Measurements from ENCODE around the gene LTO1.

LTO1 gene

DNA sequence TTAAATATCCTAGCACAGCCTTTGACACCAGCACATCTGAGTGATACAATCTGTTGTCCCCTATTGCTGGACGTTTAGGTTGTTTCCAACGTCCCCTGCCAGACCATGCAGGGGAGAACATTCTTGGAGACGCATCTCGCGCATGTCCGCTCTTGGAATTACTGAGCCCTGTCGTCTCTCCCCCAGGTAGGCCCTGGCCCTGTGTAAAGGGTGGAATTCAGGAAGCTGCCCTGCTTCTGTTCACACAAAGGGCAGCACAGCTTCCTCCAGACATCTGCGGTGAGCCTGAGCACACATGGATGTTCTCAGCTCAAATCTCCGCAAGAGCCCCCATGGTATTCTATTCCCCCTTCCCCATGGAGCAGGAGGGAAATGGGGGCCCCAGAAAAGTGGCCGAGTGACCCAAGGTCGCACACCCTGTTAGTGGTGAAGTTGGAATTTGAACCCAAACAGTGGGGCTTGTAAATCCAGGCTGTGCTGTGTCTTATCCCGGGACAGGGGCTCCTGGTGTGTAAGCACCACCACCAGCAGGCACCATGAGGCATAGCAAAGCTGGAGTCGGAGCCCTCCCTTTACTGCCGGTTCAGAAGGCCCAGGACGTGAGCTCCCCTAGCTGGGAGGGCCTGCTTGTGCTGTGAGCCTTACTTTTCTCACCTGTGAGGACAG, 33.7 kb upstream of the LTO1 start:
- H3K4me1 ChIP-seq (ENCODE audit: control insufficient read depth, insufficient read depth, low read length, unreplicated experiment), result no peaks in the 10 kb centered on the region
- no peak overlapping the region for H2AFZ ChIP-seq (ENCODE audit: low read length, unreplicated experiment)
- H3K79me2 ChIP-seq (ENCODE audit: control insufficient read depth, insufficient read depth, low read length, unreplicated experiment), result no peaks in the 10 kb centered on the region
- H3K27ac ChIP-seq (ENCODE audit: low read depth, low read length), result no peak overlapping the region
- peaks cover 34% of the 10 kb centered on the region for H3K27me3 ChIP-seq (ENCODE audit: insufficient read depth, low read length)
- no peak overlapping the region for H3K4me3 ChIP-seq (ENCODE audit: low read depth, low read length)
- no peaks in the 10 kb centered on the region for H3K36me3 ChIP-seq (ENCODE audit: insufficient read depth, low read length)

DNA sequence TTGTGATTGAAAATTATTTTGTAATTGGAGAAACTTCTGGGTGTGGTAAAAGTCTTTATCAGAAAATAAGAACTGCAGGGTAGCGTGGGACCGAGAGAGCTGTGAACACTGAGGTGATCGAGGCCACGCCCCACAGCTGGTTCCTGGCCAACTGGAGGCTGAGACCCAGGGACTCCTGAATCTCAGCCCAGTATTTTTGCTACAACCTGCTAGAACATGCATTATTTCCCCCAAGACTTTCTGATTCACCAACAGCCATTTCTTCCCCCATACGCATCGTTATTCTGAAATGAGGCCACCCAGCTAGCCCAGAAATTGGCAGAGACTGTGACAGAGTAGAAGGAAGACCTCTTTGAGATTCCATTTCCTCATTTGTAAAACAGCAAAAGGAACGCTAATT, 32.0 kb upstream of the LTO1 start:
- H3K27ac ChIP-seq (ENCODE audit: low read depth, low read length), result no peak overlapping the region
- no peaks in the 10 kb centered on the region for H3K79me2 ChIP-seq (ENCODE audit: control insufficient read depth, insufficient read depth, low read length, unreplicated experiment)
- no peaks in the 10 kb centered on the region for H3K4me1 ChIP-seq (ENCODE audit: control insufficient read depth, insufficient read depth, low read length, unreplicated experiment)
- H3K4me3 ChIP-seq (ENCODE audit: low read depth, low read length), result no peak overlapping the region
- no peaks in the 10 kb centered on the region for H3K36me3 ChIP-seq (ENCODE audit: insufficient read depth, low read length)
- peaks cover 51% of the 10 kb centered on the region for H3K27me3 ChIP-seq (ENCODE audit: insufficient read depth, low read length)
- no peak overlapping the region for H2AFZ ChIP-seq (ENCODE audit: low read length, unreplicated experiment)

DNA sequence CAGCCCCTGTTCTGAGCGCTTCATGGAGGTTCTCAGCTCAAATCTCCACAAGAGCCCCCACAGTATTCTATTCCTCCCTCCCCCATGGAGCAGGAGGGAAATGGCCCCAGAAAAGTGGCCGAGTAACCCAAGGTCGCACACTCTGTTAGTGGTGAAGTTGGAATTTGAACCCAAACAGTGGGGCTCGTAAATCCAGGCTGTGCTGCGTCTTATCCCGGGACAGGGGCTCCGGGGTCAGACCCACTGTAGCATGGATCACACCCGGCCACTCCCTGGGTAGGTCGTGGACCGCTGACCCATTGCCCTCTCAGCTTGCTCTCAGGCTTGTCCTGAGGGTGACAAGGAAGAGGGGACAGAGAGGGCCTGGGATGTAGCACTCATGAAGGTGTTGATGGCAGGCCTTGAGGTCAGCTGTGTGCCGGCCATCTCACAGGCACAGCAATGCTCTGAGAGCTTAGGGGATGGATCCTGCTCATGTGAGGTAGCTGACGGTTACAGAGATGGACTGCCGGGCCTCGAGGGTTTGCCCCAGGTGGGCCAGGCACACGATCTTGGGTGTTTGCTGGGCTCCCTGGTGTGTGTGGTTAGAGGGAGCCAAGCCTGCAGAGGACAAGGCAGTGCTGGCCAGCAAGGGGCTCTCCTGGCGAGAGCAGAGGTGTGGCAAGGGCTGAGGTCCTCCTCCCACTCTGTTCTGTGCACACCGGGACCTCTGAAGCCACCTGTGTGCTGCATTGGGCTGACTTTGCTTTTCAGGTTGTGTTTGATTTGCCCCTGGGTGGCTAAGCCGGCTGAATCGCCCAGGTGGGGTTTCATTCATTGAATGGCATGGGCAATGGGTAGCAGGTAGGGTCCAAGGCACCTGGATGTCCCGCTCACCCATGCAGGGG, 31.0 kb upstream of the LTO1 start:
- no peak overlapping the region for H3K4me3 ChIP-seq (ENCODE audit: low read depth, low read length)

DNA sequence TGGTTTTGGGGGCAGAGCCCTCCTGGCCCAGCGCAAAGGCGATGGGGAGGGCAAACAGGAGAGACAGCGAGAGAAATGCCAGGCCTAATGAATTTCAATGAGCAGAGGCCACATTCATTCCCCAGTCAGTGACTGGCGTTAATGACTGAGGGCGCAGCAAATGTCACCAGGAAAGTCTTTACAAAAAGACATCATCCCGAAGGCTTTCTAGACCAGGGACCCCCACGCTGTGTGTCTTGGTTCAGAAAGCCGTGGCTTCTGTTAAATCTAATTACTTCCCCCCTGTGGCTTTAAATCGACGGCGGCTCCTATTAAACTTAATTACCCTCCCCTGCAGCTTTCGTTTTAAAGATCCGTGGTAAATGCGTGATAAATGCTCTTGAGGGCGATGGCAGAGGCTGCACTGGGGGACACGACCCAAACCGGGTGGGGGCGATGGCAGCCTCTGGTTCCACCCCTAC, 30.2 kb upstream of the LTO1 start:
- peaks cover 6% of the 10 kb centered on the region for H3K4me1 ChIP-seq (ENCODE audit: control insufficient read depth, insufficient read depth, low read length, unreplicated experiment)
- peaks cover 58% of the 10 kb centered on the region for H3K27me3 ChIP-seq (ENCODE audit: insufficient read depth, low read length)
- H3K27ac ChIP-seq (ENCODE audit: low read depth, low read length), result no peak overlapping the region
- no peak overlapping the region for H2AFZ ChIP-seq (ENCODE audit: low read length, unreplicated experiment)
- no peaks in the 10 kb centered on the region for H3K79me2 ChIP-seq (ENCODE audit: control insufficient read depth, insufficient read depth, low read length, unreplicated experiment)
- no peak overlapping the region for H3K4me3 ChIP-seq (ENCODE audit: low read depth, low read length)
- no peaks in the 10 kb centered on the region for H3K36me3 ChIP-seq (ENCODE audit: insufficient read depth, low read length)

More for the DNA sequence above, 31.0 kb upstream of the LTO1 start:
- no peaks in the 10 kb centered on the region for H3K4me1 ChIP-seq (ENCODE audit: control insufficient read depth, insufficient read depth, low read length, unreplicated experiment)
- H3K36me3 ChIP-seq (ENCODE audit: insufficient read depth, low read length), result no peaks in the 10 kb centered on the region
- no peak overlapping the region for H2AFZ ChIP-seq (ENCODE audit: low read length, unreplicated experiment)
- no peaks in the 10 kb centered on the region for H3K79me2 ChIP-seq (ENCODE audit: control insufficient read depth, insufficient read depth, low read length, unreplicated experiment)
- no peak overlapping the region for H3K27ac ChIP-seq (ENCODE audit: low read depth, low read length)
- H3K27me3 ChIP-seq (ENCODE audit: insufficient read depth, low read length), result peaks cover 58% of the 10 kb centered on the region

DNA sequence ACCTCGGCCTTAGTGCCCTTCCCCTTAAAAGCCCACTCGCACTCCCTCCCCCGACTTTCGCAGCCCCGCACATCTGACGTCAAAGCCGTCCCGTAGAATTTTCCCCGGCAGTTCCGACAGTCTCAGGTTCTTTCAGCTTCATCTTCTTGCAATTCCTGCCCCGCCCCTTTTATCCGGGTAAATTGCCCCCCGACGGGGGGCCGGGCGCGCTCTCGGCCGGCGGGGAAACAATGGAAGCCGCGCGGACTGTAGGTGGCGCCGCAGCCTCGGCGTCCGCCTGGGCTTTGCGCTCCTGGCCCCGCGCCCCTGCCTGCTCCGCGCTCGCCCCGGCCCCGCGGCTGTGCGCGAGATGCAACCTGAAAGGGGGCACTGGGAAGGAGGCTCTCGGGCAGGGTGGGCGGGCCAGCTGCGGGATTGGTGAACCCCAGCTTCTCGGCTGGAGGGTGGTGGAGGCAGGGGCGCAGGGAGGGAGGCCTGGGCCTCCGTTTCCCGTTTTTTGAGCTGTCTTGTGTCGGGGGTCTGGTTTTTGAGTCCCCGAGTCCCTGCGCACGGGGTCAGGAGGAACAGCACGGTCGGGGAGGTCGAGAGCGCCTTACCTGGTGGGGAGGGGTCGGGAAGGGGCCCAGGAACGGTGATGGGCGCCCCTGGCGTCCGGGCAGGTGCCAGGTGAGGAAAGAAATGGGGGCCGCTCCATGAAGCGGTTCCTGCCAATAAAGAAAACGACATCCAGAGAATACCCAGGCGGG, 29.5 kb upstream of the LTO1 start:
- Histone ChIP-seq H3K79me2 (ENCODE audit: control insufficient read depth, insufficient read depth, low read length, unreplicated experiment) (no peaks in the 10 kb centered on the region), H3K27me3 (ENCODE audit: insufficient read depth, low read length) (peaks cover 58% of the 10 kb centered on the region), H3K27ac (ENCODE audit: low read depth, low read length) (no peak overlapping the region), H3K36me3 (ENCODE audit: insufficient read depth, low read length) (no peaks in the 10 kb centered on the region), H3K4me3 (ENCODE audit: low read depth, low read length) (no peak overlapping the region), H2AFZ (ENCODE audit: low read length, unreplicated experiment) (no peak overlapping the region), H3K4me1 (ENCODE audit: control insufficient read depth, insufficient read depth, low read length, unreplicated experiment) (peaks cover 8% of the 10 kb centered on the region)

- H3K27me3 ChIP-seq (ENCODE audit: insufficient read depth, low read length), result peaks cover 58% of the 10 kb centered on the region
- H2AFZ ChIP-seq (ENCODE audit: low read length, unreplicated experiment), result no peak within 1 kb of the TSS
- no peaks in the 10 kb centered on the region for H3K79me2 ChIP-seq (ENCODE audit: control insufficient read depth, insufficient read depth, low read length, unreplicated experiment)
- H3K4me1 ChIP-seq (ENCODE audit: control insufficient read depth, insufficient read depth, low read length, unreplicated experiment), result peaks cover 8% of the 10 kb centered on the region
- no peak within 1 kb of the TSS for H3K4me3 ChIP-seq (ENCODE audit: low read depth, low read length)
- H3K27ac ChIP-seq (ENCODE audit: low read depth, low read length), result no peak within 1 kb of the TSS
- no peaks in the 10 kb centered on the region for H3K36me3 ChIP-seq (ENCODE audit: insufficient read depth, low read length)
These were observed 28.8 kb upstream of the LTO1 start, which contains the start of gene FGF19 for GRCh38 chr11:69703768-69704507. FGF19 (minus strand) TSS chr11:69704022; CDS start chr11:69703876, 146 bp downstream.

GRCh38 chr11:69703453-69703767, 28.3 kb upstream of the LTO1 start:
- Histone ChIP-seq H3K27ac (ENCODE audit: low read depth, low read length) (no peak overlapping the region), H3K36me3 (ENCODE audit: insufficient read depth, low read length) (no peaks in the 10 kb centered on the region), H3K4me1 (ENCODE audit: control insufficient read depth, insufficient read depth, low read length, unreplicated experiment) (peaks cover 8% of the 10 kb centered on the region), H3K27me3 (ENCODE audit: insufficient read depth, low read length) (peaks cover 58% of the 10 kb centered on the region), H3K79me2 (ENCODE audit: control insufficient read depth, insufficient read depth, low read length, unreplicated experiment) (no peaks in the 10 kb centered on the region), H2AFZ (ENCODE audit: low read length, unreplicated experiment) (no peak overlapping the region), H3K4me3 (ENCODE audit: low read depth, low read length) (no peak overlapping the region)

- H3K4me3 ChIP-seq (ENCODE audit: low read depth, low read length), result no peak overlapping the region
- H3K36me3 ChIP-seq (ENCODE audit: insufficient read depth, low read length), result no peaks in the 10 kb centered on the region
- H3K27ac ChIP-seq (ENCODE audit: low read depth, low read length), result no peak overlapping the region
- no peaks in the 10 kb centered on the region for H3K79me2 ChIP-seq (ENCODE audit: control insufficient read depth, insufficient read depth, low read length, unreplicated experiment)
- H3K4me1 ChIP-seq (ENCODE audit: control insufficient read depth, insufficient read depth, low read length, unreplicated experiment), result peaks cover 8% of the 10 kb centered on the region
- no peak overlapping the region for H2AFZ ChIP-seq (ENCODE audit: low read length, unreplicated experiment)
- peaks cover 58% of the 10 kb centered on the region for H3K27me3 ChIP-seq (ENCODE audit: insufficient read depth, low read length)
These were observed 27.8 kb upstream of the LTO1 start for GRCh38 chr11:69702769-69703452.

DNA sequence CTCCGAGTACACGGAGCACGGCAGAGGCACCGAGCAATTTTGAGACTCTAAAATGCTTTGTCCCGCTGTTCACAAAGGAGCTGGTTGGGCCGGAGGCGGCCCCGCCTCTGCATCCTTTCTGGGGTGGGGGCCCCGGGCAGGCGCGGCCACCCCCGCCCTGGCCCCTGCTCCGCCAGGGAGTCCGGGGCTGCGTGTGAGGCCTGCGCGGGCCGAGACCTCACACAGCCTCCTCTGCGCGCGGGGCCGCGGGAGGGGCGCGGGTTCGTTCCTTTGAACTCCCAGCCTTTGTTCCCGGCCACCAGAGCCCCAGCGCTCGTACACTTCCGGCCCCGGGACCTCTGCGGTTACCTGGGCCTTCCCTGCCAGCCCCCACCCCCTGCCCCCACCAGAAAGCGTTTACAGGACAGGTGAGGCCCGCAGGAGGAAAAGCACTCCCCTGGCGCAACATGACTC, 27.1 kb upstream of the LTO1 start:
- H3K36me3 ChIP-seq (ENCODE audit: insufficient read depth, low read length), result no peaks in the 10 kb centered on the region
- H3K27me3 ChIP-seq (ENCODE audit: insufficient read depth, low read length), result peaks cover 58% of the 10 kb centered on the region
- H2AFZ ChIP-seq (ENCODE audit: low read length, unreplicated experiment), result no peak overlapping the region
- no peaks in the 10 kb centered on the region for H3K79me2 ChIP-seq (ENCODE audit: control insufficient read depth, insufficient read depth, low read length, unreplicated experiment)
- peaks cover 8% of the 10 kb centered on the region for H3K4me1 ChIP-seq (ENCODE audit: control insufficient read depth, insufficient read depth, low read length, unreplicated experiment)
- no peak overlapping the region for H3K4me3 ChIP-seq (ENCODE audit: low read depth, low read length)
- no peak overlapping the region for H3K27ac ChIP-seq (ENCODE audit: low read depth, low read length)
